ENCODE results near the gene FGF3.

The FGF3 gene

DNA sequence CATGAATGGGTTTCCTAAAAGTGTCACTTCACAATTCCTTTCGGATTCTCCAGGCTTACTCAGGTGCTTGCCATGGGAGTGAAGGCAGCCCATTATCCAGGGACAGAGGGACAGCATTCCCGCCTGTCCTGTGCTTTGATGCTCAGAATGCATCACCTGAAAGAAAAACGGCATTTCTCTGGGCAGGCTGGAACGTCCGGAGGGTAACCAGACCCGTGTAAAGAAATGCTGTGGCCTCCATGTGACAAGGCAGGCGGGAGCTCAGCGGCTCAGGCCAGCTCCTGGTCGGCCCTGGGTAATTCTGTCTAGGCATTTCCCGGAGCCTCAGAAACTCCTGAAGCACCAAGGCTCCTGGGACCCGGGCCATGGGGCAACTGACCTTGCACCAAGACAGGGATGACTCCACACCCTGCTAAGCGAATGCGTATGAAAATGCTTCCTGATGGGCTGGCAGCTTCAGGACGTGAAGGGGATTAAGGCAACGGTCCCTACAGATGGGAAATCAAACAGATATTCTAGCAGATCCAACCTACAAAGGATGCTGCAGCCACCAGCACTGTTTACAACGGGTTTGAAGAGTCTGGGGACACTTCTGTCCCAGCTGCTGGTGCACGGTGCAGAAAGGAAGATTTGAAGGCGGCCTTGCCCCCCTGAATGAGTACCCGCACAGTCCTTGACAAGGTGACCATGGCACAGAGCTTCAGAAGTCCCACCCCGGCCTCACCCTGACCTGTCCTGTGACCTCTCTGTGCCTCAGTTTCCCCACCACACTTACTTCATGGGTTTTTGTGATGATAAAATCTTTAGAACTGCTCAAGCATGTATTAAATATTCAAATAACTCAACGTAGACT, 13.6 kb upstream of the FGF3 start:
- Histone ChIP-seq H3K4me3 (ENCODE audit: low read length) (no peak overlapping the region), H3K9ac (ENCODE audit: low read depth, low read length) (no peak overlapping the region), H3K36me3 (ENCODE audit: insufficient read depth, low read depth, low read length) (no peaks in the 10 kb centered on the region), H3K27me3 (ENCODE audit: insufficient read depth, low read length) (peaks cover 5% of the 10 kb centered on the region; the same call in 1 of the 2 replicates), H3K9me3 (ENCODE audit: insufficient read depth, low read depth, low read length) (no peaks in the 10 kb centered on the region), H3K4me1 (ENCODE audit: insufficient read depth, low read length) (peaks cover 11% of the 10 kb centered on the region; the same call in 1 of the 2 replicates), H3K27ac (ENCODE audit: low read length) (no peak overlapping the region)

DNA sequence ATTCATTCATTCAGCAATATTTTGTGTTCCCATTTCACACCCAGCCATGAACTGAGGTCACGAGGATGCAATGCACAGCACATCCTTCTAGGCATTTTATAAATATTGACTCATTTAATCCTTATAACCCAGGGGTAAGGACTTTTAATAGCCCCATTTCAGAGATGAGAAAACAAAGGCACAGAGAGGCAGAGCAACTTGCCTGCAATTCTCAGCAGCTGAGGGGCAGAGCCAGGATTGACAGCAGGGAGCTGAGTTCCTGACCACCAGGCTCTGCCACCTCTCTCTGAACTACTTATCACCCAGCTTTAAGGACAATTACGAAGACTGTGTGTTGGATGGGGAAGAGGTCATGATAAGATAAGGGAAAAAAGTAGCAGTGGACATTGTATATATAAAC, 12.8 kb upstream of the FGF3 start:
- Histone ChIP-seq H3K4me1 (ENCODE audit: insufficient read depth, low read length) (peaks cover 11% of the 10 kb centered on the region; the same call in 1 of the 2 replicates), H3K27ac (ENCODE audit: low read length) (no peak overlapping the region), H3K9me3 (ENCODE audit: insufficient read depth, low read depth, low read length) (no peaks in the 10 kb centered on the region), H3K4me3 (ENCODE audit: low read length) (no peak overlapping the region), H3K36me3 (ENCODE audit: insufficient read depth, low read depth, low read length) (no peaks in the 10 kb centered on the region), H3K27me3 (ENCODE audit: insufficient read depth, low read length) (peaks cover 5% of the 10 kb centered on the region; the same call in 1 of the 2 replicates), H3K9ac (ENCODE audit: low read depth, low read length) (no peak overlapping the region)

DNA sequence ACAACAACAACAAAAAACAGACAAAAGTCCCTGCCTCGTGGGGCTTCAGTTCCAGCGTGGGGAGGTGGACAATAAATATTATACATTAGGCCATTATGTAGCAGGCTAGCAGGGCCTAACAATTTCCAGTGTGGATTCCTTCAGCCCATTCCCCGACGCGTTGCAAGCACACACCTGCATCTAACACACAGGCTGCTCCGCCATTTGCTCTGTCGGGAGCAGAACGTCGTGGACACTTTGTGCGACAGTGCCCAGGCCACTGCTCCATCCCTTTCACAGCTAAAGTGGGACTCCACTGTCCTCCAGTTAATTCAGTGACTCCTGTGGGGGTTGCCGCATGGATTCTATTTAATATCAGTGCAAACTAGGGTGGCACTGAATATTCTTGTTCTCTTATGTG, 10.9 kb upstream of the FGF3 start:
- H3K4me3 ChIP-seq (ENCODE audit: low read length), result no peak overlapping the region
- peaks cover 5% of the 10 kb centered on the region; the same call in 1 of the 2 replicates for H3K27me3 ChIP-seq (ENCODE audit: insufficient read depth, low read length)
- H3K36me3 ChIP-seq (ENCODE audit: insufficient read depth, low read depth, low read length), result no peaks in the 10 kb centered on the region
- H3K9me3 ChIP-seq (ENCODE audit: insufficient read depth, low read depth, low read length), result no peaks in the 10 kb centered on the region
- H3K9ac ChIP-seq (ENCODE audit: low read depth, low read length), result no peak overlapping the region
- peaks cover 11% of the 10 kb centered on the region; the same call in 1 of the 2 replicates for H3K4me1 ChIP-seq (ENCODE audit: insufficient read depth, low read length)
- no peak overlapping the region for H3K27ac ChIP-seq (ENCODE audit: low read length)

DNA sequence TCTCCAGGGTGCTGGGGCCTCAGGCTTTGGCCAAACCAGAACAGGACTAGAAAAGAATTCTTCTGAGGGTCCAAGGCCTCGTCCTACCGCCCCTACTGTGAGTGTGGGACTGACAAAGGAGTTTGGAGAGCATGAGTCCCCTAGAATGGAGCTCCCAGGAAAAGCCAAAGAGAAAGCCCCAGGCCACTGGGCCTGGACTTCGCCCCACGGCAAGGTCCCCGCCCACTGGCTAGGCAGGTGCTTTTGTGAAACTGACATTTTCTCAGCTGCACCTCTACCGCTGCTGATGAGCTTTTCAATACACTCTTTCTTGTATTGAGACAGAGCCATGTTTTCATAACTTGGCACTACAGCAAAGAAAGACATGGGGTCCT, 9.7 kb upstream of the FGF3 start:
- no peak overlapping the region for H3K9ac ChIP-seq (ENCODE audit: low read depth, low read length)
- peaks cover 11% of the 10 kb centered on the region; the same call in 1 of the 2 replicates for H3K4me1 ChIP-seq (ENCODE audit: insufficient read depth, low read length)
- H3K27ac ChIP-seq (ENCODE audit: low read length), result no peak overlapping the region
- H3K27me3 ChIP-seq (ENCODE audit: insufficient read depth, low read length), result peaks cover 4% of the 10 kb centered on the region
- H3K9me3 ChIP-seq (ENCODE audit: insufficient read depth, low read depth, low read length), result no peaks in the 10 kb centered on the region
- no peak overlapping the region for H3K4me3 ChIP-seq (ENCODE audit: low read length)
- no peaks in the 10 kb centered on the region for H3K36me3 ChIP-seq (ENCODE audit: insufficient read depth, low read depth, low read length)

DNA sequence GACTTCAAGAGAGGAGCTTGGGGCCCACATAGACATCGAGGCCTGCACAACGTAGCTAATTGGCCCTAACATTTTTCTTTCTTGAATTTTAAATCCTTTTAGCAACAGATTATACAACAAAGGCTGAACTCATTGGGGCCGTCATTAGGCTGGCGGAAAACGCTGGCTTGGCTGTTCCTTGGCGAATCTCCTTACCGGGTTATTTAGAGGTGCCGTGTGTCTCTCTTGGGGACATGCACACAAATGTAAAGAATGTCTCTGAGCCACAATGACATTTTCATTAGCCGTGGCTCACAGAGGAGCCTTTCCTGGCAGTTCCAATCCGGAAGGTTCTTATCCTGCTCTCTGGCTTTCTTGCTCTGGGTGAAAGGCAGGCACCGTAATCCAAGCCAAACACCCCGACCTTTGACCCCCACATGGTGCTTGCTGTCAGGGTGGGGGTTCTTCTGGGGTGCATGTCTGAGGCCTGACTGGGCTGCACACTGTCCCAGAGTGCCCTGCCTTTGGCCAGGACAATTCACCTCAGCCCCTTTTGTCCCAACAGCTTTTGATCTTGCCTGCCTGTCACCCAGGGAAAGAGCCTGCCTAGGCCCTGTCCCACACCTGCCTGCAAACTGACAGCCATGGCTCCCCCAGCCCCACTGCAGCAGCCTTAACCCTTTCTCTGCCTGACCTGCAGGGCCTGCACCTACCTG, 9.2 kb upstream of the FGF3 start:
- H3K27me3 ChIP-seq (ENCODE audit: insufficient read depth, low read length), result peaks cover 9% of the 10 kb centered on the region
- H3K27ac ChIP-seq (ENCODE audit: low read length), result no peak overlapping the region
- H3K36me3 ChIP-seq (ENCODE audit: insufficient read depth, low read depth, low read length), result no peaks in the 10 kb centered on the region
- H3K9me3 ChIP-seq (ENCODE audit: insufficient read depth, low read depth, low read length), result no peaks in the 10 kb centered on the region
- peaks cover 11% of the 10 kb centered on the region; the same call in 1 of the 2 replicates for H3K4me1 ChIP-seq (ENCODE audit: insufficient read depth, low read length)
- H3K9ac ChIP-seq (ENCODE audit: low read depth, low read length), result no peak overlapping the region
- no peak overlapping the region for H3K4me3 ChIP-seq (ENCODE audit: low read length)

DNA sequence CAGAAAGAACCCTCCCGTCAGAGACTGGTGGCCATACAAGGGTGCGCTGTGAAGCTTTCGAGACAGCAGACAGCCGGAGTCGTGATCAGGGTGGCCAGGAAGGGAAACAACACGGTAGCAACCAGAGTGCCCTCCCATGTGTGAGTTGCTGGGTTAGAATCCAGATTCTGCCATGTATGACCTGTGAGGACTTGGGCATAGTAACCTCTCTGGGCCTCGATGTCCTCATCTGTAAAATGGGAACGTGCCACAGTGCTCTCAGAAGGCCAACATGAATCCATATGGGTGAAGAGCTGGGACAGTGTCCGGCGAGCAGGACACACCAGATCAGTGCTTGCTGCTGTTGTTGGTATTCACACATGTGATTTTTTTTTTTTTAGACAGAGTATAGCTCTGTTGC, 7.6 kb upstream of the FGF3 start:
- H3K9me3 ChIP-seq (ENCODE audit: insufficient read depth, low read depth, low read length), result no peaks in the 10 kb centered on the region
- no peak overlapping the region for H3K27ac ChIP-seq (ENCODE audit: low read length)
- peaks cover 5% of the 10 kb centered on the region; the same call in 1 of the 2 replicates for H3K4me1 ChIP-seq (ENCODE audit: insufficient read depth, low read length)
- H3K4me3 ChIP-seq (ENCODE audit: low read length), result no peak overlapping the region
- peaks cover 26% of the 10 kb centered on the region for H3K27me3 ChIP-seq (ENCODE audit: insufficient read depth, low read length)
- H3K36me3 ChIP-seq (ENCODE audit: insufficient read depth, low read depth, low read length), result no peaks in the 10 kb centered on the region
- H3K9ac ChIP-seq (ENCODE audit: low read depth, low read length), result no peak overlapping the region

DNA sequence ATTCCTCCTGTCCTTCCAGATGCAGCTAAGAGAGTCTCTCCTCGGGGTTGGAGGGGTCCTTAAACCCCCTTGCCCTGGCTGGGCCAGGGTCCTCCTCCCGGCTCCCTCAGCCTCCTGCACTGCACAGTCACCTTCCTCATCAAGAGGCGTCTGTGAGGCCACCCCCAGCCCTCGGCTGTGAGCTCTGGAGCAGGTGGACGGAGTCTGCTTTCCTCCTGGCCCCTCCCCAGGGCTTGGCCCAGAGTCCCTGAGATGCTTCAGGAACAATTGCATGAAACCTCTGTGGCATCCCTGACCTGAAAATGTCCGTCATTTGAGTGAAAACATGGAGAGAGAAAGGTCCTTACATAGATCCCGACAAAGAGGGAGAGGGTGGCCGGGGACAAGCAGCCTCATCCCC, 6.7 kb upstream of the FGF3 start:
- no peak overlapping the region for H3K27ac ChIP-seq (ENCODE audit: low read length)

DNA sequence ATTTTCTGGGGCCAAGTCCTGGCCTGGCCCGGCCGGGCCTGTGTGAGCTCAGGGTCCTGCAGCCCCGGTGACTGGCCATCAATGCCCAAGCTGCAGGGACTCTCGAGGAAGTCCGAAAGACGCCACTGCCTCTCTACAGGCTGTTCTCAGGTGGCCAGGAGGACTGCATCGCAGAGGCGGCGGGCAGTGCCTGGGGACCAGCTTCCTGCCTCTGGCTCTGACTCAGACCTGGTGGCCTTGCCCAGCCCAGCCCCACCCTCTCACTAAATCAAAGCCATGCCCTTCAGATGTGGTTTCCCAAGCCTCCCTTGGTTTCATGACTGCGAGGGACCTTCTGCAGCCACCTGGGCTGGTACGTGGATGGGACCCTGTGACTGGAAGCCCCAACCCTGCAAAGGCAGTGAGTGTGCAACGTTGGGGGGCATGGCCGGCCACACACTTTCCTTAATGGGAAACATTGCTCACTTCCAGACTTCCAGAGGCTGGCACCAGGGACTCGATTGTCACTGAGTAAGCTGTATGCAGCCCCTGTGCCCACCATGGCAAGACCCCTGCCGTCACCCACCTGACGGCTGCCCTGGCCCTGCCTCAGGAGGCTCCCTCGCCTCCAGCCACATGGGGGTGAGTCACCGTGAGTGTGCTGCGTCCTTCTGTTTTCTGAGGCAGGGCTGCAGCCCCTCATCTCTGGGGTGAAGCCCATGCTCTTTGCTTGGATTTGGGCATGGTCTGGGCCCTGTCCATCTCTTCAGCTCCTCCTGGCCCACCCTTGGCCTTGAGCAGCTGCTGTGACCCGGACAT, 6.0 kb upstream of the FGF3 start:
- peaks cover 5% of the 10 kb centered on the region; the same call in 1 of the 2 replicates for H3K4me1 ChIP-seq (ENCODE audit: insufficient read depth, low read length)
- H3K36me3 ChIP-seq (ENCODE audit: insufficient read depth, low read depth, low read length), result no peaks in the 10 kb centered on the region
- H3K9me3 ChIP-seq (ENCODE audit: insufficient read depth, low read depth, low read length), result no peaks in the 10 kb centered on the region
- H3K27ac ChIP-seq (ENCODE audit: low read length), result no peak overlapping the region
- no peak overlapping the region for H3K9ac ChIP-seq (ENCODE audit: low read depth, low read length)
- peaks cover 41% of the 10 kb centered on the region for H3K27me3 ChIP-seq (ENCODE audit: insufficient read depth, low read length)
- no peak overlapping the region for H3K4me3 ChIP-seq (ENCODE audit: low read length)

More for the DNA sequence above, 6.7 kb upstream of the FGF3 start:
- H3K9me3 ChIP-seq (ENCODE audit: insufficient read depth, low read depth, low read length), result no peaks in the 10 kb centered on the region
- H3K4me3 ChIP-seq (ENCODE audit: low read length), result no peak overlapping the region
- no peak overlapping the region for H3K9ac ChIP-seq (ENCODE audit: low read depth, low read length)
- peaks cover 5% of the 10 kb centered on the region; the same call in 1 of the 2 replicates for H3K4me1 ChIP-seq (ENCODE audit: insufficient read depth, low read length)
- H3K36me3 ChIP-seq (ENCODE audit: insufficient read depth, low read depth, low read length), result no peaks in the 10 kb centered on the region
- peaks cover 34% of the 10 kb centered on the region for H3K27me3 ChIP-seq (ENCODE audit: insufficient read depth, low read length)

DNA sequence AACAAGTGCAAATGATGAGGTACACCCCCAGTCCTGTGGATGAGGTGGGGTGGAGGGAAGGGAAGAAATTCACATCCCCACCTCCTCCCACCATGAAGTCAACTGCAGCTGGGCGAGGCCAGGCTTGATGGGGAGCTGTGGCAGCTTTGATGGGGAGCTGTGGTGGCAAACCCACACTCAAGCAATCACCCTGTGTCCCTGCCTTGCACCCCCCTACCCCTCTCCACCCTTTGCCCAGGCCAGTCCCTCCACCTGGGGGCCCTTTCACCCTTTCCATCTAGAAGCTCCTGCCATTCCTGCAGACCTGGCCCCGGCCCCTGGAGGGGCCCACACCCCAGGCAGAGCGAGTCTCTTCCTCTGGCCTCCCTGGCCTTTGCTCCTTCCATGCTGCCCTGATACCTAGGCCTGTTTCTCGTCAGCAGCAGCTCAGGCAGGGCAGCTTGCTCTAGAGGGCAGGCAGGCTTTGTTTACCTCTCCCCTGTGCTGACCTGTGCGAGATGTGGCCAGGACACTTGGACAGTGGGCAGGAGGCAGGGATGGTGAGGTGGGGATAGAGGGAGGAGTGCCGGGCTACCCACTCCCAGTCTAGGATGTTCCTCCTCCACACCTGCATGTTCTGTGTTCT, 4.5 kb upstream of the FGF3 start:
- H3K4me1 ChIP-seq (ENCODE audit: insufficient read depth, low read length), result peaks cover under 1% of the 10 kb centered on the region; the same call in 1 of the 2 replicates
- H3K9me3 ChIP-seq (ENCODE audit: insufficient read depth, low read depth, low read length), result no peaks in the 10 kb centered on the region
- H3K27me3 ChIP-seq (ENCODE audit: insufficient read depth, low read length), result peaks cover 56% of the 10 kb centered on the region
- no peaks in the 10 kb centered on the region for H3K36me3 ChIP-seq (ENCODE audit: insufficient read depth, low read depth, low read length)
- no peak overlapping the region for H3K27ac ChIP-seq (ENCODE audit: low read length)
- H3K4me3 ChIP-seq (ENCODE audit: low read length), result no peak overlapping the region
- H3K9ac ChIP-seq (ENCODE audit: low read depth, low read length), result no peak overlapping the region

DNA sequence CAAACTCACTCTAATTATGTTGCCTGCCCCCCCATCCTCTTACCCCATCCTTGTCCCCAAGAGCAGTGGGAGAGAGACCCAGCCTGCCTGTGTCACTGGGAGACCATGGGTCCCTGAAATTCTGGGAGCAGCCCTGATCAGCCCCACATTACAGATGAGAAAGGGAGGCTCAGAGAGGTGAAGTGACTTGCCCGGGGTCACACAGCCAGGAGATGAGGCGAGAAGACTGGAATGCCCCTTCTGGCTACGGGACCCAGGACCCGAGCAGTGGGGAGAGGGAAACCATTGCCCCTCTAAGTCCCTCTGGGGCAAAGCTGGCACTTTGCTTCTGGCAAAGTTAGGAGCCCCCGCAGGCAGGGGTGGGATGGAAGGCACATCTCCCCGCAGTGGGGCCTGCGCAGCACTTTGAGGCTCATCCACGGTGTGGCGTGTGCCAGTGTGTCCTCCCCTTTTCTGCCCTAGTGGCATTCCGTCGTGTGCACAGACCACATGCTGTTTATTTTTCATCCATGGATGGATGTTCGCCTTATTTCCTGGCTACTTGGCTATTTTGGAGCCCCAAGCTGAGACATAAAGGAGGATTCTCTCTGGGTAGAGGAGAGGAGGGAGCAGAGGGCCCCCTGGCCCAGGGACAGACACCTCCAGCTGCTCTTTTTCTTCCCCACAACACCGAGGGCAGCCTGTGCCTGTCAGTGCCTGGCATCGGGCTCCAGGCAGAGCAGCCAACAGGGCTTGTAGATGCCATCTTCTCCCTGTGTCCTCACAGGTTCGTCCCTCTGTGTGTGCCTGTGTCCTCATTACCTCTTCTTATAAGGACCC, 3.7 kb upstream of the FGF3 start:
- H3K27ac ChIP-seq (ENCODE audit: low read length), result no peak overlapping the region
- no peak overlapping the region for H3K4me3 ChIP-seq (ENCODE audit: low read length)
- H3K4me1 ChIP-seq (ENCODE audit: insufficient read depth, low read length), result no peaks in the 10 kb centered on the region
- H3K36me3 ChIP-seq (ENCODE audit: insufficient read depth, low read depth, low read length), result no peaks in the 10 kb centered on the region
- H3K9me3 ChIP-seq (ENCODE audit: insufficient read depth, low read depth, low read length), result no peaks in the 10 kb centered on the region
- peaks cover 64% of the 10 kb centered on the region for H3K27me3 ChIP-seq (ENCODE audit: insufficient read depth, low read length)
- H3K9ac ChIP-seq (ENCODE audit: low read depth, low read length), result no peak overlapping the region
